ENCODE results near the gene RNF19B. TPM values are rescaled to one million over a fixed set of nuclear protein-coding genes. Genes with fewer than 3 reads are reported as not detected.
A peak's percentile ranks its signal among the peaks of the same experiment; 100 is the strongest.

The RNF19B gene
- total and polyA plus RNA-seq, 2 of the 8 experiments (the other 6 are each of a cell fraction or from before 2014, with no cell fraction given) = 9.2 to 11.2 TPM

DNA sequence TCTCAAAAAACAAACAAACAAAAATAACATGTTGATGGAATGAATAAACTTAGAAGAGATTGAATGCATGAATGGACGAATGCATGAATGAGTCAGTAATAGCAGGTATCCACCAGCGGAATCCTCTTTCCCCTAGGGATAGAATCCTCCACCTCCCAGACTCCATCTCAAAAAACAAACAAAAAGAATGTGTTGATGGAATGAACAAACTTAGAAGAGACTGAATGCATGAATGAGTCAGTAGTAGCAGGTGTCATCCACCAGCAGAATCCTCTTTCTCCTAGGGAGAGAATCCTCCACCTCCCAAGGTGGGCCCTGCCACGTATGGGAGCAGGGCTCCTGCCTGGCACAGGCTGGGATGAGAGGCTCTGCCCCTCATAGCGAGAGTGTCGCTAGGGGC, 26.8 kb upstream of the RNF19B start:
- Histone ChIP-seq H3K14ac (ENCODE audit: insufficient read length) (no peak overlapping the region), H3K4me2 (ENCODE audit: insufficient read depth in 1 of 2, low read depth in 2 of 2, low read length in 2 of 2) (no peak overlapping the region), H4K91ac (replicated peaks; ENCODE audit: insufficient read length, low read length) (no peak overlapping the region), H3K9me3 (ENCODE audit: insufficient read depth in 2 of 2, low read depth in 1 of 2, low read length in 1 of 2) (no peaks in the 10 kb centered on the region), H2BK15ac (ENCODE audit: low read length) (no peak overlapping the region), H4K20me1 (replicated peaks in 1 of 2; ENCODE audit: control insufficient read depth in 1 of 2, insufficient read depth in 2 of 2, low read length in 2 of 2) (no peaks in the 10 kb centered on the region), H3K27ac (ENCODE audit: low read depth, low read length) (0 out of 2 replicates have a peak overlapping the region, but pooled peaks have one; percentile 7), H3K4me3 (ENCODE audit: extremely low read depth in 1 of 4, insufficient read depth in 2 of 4, low read depth in 3 of 4, low read length in 4 of 4) (no peak overlapping the region), H2AFZ (ENCODE audit: low read length) (no peak overlapping the region), H2BK5ac (ENCODE audit: low read depth, low read length) (no peak overlapping the region), H3K18ac (ENCODE audit: extremely low read depth, low read length) (no peak overlapping the region), H3K79me1 (ENCODE audit: low read depth, low read length) (peaks cover 4% of the 10 kb centered on the region), H2BK12ac (ENCODE audit: low read depth, low read length) (0 out of 2 replicates have a peak overlapping the region, but pooled peaks have one; percentile 50), H4K8ac (ENCODE audit: extremely low read depth, insufficient read depth, low read length) (no peak overlapping the region; the same call in 1 of the 2 replicates), H3K23ac (ENCODE audit: insufficient read length) (no peak overlapping the region), H3K4me1 (replicated peaks in 1 of 4; ENCODE audit: control insufficient read depth in 3 of 4, insufficient read depth in 4 of 4, low read length in 3 of 4) (peaks cover 0 to 15% (median 8%) of the 10 kb centered on the region in 4 experiments; a peak in 5 of 7 replicates), H3K56ac (replicated peaks; ENCODE audit: insufficient read length, low read depth, low read length) (no peak overlapping the region), H3K23me2 (ENCODE audit: low read depth, low read length) (no peaks in the 10 kb centered on the region), H3K27me3 (replicated peaks in 1 of 4; ENCODE audit: control insufficient read depth in 3 of 4, extremely low read depth in 1 of 4, insufficient read depth in 3 of 4, low read length in 3 of 4) (peaks cover 0 to 1% (median 0%) of the 10 kb centered on the region in 4 experiments; a peak in 1 of 7 replicates), H2AK5ac (ENCODE audit: low read depth, low read length) (no peak overlapping the region), H3K9ac (replicated peaks in 1 of 4; ENCODE audit: extremely low read depth in 1 of 4, low read depth in 3 of 4, low read length in 3 of 4) (no peak overlapping the region), H3K79me2 (ENCODE audit: control insufficient read depth in 1 of 2, insufficient read depth in 2 of 2, low read length in 2 of 2) (no peaks in the 10 kb centered on the region), H3K36me3 (ENCODE audit: control insufficient read depth in 2 of 4, insufficient read depth in 4 of 4, low read length in 3 of 4) (no peaks in the 10 kb centered on the region), H3K4ac (replicated peaks; ENCODE audit: insufficient read length, low read depth, low read length) (no peak overlapping the region), H2BK20ac (ENCODE audit: low read length) (no peak overlapping the region), H4K5ac (ENCODE audit: insufficient read length, low read depth, low read length) (no peak overlapping the region), H2BK120ac (replicated peaks; ENCODE audit: low read depth, low read length) (no peak overlapping the region)
- FAIRE-seq (no peak), DNase-seq (ENCODE audit: low read depth in 1 of 2, low spot score in 2 of 2) (no peak)
- CTCF ChIA-PET (ENCODE audit: partially characterized antibody) = interaction anchor here (1.1 to 6.8 kb wide), 4 partner anchors 7 to 98 kb away, joined by 3 to 44 read pairs (median 4); no protein-coding TSS in a partner anchor
- POLR2A ChIA-PET (ENCODE audit: partially characterized antibody) = interaction anchor here (0.6 to 2.2 kb wide), 4 partner anchors 9 to 172 kb away, joined by 3 to 7 read pairs (median 3); no protein-coding TSS in a partner anchor
- no peak for TF ChIP-seq SIN3A (conservative IDR thresholded peaks at IDR 0.05 in 1 of 2, IDR thresholded peaks at IDR 0.05 in 1 of 2; ENCODE audit: low read depth in 1 of 2, low read length in 2 of 2)
- TF ChIP-seq EZH2 (IDR thresholded peaks at IDR 0.05; ENCODE audit: low read depth, low read length, severe bottlenecking) = no peak
- no peak for TF ChIP-seq MAFK (IDR thresholded peaks at IDR 0.05; ENCODE audit: low read depth, low read length)
- no peak for TF ChIP-seq POLR2AphosphoS5 (IDR thresholded peaks at IDR 0.05; ENCODE audit: low read depth, low read length)
- TF ChIP-seq CREB1 (IDR thresholded peaks at IDR 0.05) = no peak
- TF ChIP-seq, protein P1, sequence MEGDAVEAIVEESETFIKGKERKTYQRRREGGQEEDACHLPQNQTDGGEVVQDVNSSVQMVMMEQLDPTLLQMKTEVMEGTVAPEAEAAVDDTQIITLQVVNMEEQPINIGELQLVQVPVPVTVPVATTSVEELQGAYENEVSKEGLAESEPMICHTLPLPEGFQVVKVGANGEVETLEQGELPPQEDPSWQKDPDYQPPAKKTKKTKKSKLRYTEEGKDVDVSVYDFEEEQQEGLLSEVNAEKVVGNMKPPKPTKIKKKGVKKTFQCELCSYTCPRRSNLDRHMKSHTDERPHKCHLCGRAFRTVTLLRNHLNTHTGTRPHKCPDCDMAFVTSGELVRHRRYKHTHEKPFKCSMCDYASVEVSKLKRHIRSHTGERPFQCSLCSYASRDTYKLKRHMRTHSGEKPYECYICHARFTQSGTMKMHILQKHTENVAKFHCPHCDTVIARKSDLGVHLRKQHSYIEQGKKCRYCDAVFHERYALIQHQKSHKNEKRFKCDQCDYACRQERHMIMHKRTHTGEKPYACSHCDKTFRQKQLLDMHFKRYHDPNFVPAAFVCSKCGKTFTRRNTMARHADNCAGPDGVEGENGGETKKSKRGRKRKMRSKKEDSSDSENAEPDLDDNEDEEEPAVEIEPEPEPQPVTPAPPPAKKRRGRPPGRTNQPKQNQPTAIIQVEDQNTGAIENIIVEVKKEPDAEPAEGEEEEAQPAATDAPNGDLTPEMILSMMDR (IDR thresholded peaks at IDR 0.05; ENCODE audit: control extremely low read depth in 1 of 3, insufficient read depth in 1 of 3, low read depth in 1 of 3, low read length in 3 of 3) = no peak
- 86% methylated on average over 5 of the region's 5 CpGs; no CpG with 5 or more reads in 1 of the 2 experiments for WGBS, 2 experiments (ENCODE audit: extremely low coverage in 1 of 2, insufficient coverage in 1 of 2, insufficient read length in 1 of 2, insufficient replicate concordance in 2 of 2, low coverage in 1 of 2, low lambda C conversion rate in 2 of 2, missing lambda C conversion rate in 1 of 2)
